Activated CD4-positive, alpha-beta T cell treated with anti-CD3 and anti-CD28 coated beads, Interleukin-2, amount 50 U/mL, for 16 hours (primary cell): ENCODE results near the gene WFDC12.
"Not testable (repeated sequence)": the region's sequence is repeated elsewhere in the genome, so short reads cannot be mapped to it uniquely, and the experiment has no call there.

Experiments
- DNase-seq: peaks from one replicate; pipeline ENCODE4 v3.0.0-alpha.2; 2020

The WFDC12 gene

GRCh38 chr20:45124365-45124764 lies at the start of gene WFDC12:
WFDC12 (minus strand) TSS chr20:45124465; CDS start chr20:45124447, 18 bp downstream.
- DNase-seq = no peak

GRCh38 chr20:45173522-45173921 lies 49.3 kb upstream of the WFDC12 start:
- DNase-seq = no peak

GRCh38 chr20:45164906-45165305 lies 40.6 kb upstream of the WFDC12 start:
- no peak for DNase-seq

- no peak for DNase-seq
These were observed 39.0 kb upstream of the WFDC12 start for GRCh38 chr20:45163083-45163803.

GRCh38 chr20:45157962-45158361 lies 33.7 kb upstream of the WFDC12 start:
- DNase-seq = no peak

GRCh38 chr20:45156713-45157112 lies 32.4 kb upstream of the WFDC12 start:
- no peak for DNase-seq

- DNase-seq = not testable (repeated sequence)
These were observed 30.5 kb upstream of the WFDC12 start for GRCh38 chr20:45154794-45155193.

GRCh38 chr20:45154183-45154582 lies 29.9 kb upstream of the WFDC12 start:
- no peak for DNase-seq

- DNase-seq = no peak
These were observed 29.5 kb upstream of the WFDC12 start for GRCh38 chr20:45153752-45154151.

GRCh38 chr20:45153147-45153546 lies 28.9 kb upstream of the WFDC12 start:
- no peak for DNase-seq

- no peak for DNase-seq
These were observed 28.1 kb upstream of the WFDC12 start for GRCh38 chr20:45152405-45152804.

GRCh38 chr20:45149062-45149461 lies 24.8 kb upstream of the WFDC12 start:
- no peak for DNase-seq

- no peak for DNase-seq
These were observed 16.6 kb upstream of the WFDC12 start for GRCh38 chr20:45140836-45141235.

GRCh38 chr20:45139733-45140375 lies 15.6 kb upstream of the WFDC12 start:
- DNase-seq = not testable (repeated sequence)

GRCh38 chr20:45138561-45139300 lies 14.5 kb upstream of the WFDC12 start:
- DNase-seq = peak; percentile 81

GRCh38 chr20:45136911-45137310 lies 12.6 kb upstream of the WFDC12 start:
- DNase-seq = no peak

GRCh38 chr20:45128099-45128498 lies 3.8 kb upstream of the WFDC12 start:
- DNase-seq = no peak

GRCh38 chr20:45121388-45121787 lies 2.9 kb downstream of the WFDC12 start:
- no peak for DNase-seq

- DNase-seq = no peak
These were observed 4.6 kb downstream of the WFDC12 start for GRCh38 chr20:45119556-45120266.

- DNase-seq = no peak
These were observed 6.2 kb downstream of the WFDC12 start for GRCh38 chr20:45118028-45118427.

GRCh38 chr20:45117581-45117980 lies 6.7 kb downstream of the WFDC12 start:
- DNase-seq = no peak

GRCh38 chr20:45115829-45116228 lies 8.4 kb downstream of the WFDC12 start:
- DNase-seq = no peak

- no peak for DNase-seq
These were observed 8.9 kb downstream of the WFDC12 start for GRCh38 chr20:45115386-45115774.
